ENCODE data around the gene MAP3K19. TPM values are rescaled to one million over a fixed set of nuclear protein-coding genes. Genes with fewer than 3 reads are reported as not detected.

MAP3K19 gene, protein sequence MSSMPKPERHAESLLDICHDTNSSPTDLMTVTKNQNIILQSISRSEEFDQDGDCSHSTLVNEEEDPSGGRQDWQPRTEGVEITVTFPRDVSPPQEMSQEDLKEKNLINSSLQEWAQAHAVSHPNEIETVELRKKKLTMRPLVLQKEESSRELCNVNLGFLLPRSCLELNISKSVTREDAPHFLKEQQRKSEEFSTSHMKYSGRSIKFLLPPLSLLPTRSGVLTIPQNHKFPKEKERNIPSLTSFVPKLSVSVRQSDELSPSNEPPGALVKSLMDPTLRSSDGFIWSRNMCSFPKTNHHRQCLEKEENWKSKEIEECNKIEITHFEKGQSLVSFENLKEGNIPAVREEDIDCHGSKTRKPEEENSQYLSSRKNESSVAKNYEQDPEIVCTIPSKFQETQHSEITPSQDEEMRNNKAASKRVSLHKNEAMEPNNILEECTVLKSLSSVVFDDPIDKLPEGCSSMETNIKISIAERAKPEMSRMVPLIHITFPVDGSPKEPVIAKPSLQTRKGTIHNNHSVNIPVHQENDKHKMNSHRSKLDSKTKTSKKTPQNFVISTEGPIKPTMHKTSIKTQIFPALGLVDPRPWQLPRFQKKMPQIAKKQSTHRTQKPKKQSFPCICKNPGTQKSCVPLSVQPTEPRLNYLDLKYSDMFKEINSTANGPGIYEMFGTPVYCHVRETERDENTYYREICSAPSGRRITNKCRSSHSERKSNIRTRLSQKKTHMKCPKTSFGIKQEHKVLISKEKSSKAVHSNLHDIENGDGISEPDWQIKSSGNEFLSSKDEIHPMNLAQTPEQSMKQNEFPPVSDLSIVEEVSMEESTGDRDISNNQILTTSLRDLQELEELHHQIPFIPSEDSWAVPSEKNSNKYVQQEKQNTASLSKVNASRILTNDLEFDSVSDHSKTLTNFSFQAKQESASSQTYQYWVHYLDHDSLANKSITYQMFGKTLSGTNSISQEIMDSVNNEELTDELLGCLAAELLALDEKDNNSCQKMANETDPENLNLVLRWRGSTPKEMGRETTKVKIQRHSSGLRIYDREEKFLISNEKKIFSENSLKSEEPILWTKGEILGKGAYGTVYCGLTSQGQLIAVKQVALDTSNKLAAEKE (N-terminal part only)
- total RNA-seq (2021), result not detected in 3 replicates
- not detected for Bru-seq, nascent RNA
- long read RNA-seq, experiment 1, result 0 reads
- long read RNA-seq, experiment 2, result 0 reads
- long read RNA-seq, experiment 3, result 0 reads

- ATAC-seq (no peak), DNase-seq (ENCODE audit: low spot score) (no peak)
- Mint-ChIP-seq H3K9me3 (peaks cover 3% of the 10 kb centered on the region; the same call in 1 of the 2 replicates), H3K27me3 (ENCODE audit: low read depth) (no peaks in the 10 kb centered on the region), H3K36me3 (no peaks in the 10 kb centered on the region), H3K4me1 (peaks cover 6% of the 10 kb centered on the region), H3K27ac (no peak within 1 kb of the TSS), H3K4me3 (no peak within 1 kb of the TSS)
- ChIA-PET CTCF (interaction anchor here (0.6 kb wide), 1 partner anchor 58 kb away, joined by 3 read pairs; no protein-coding TSS in a partner anchor), POLR2A (no interaction called here)
- TF ChIP-seq FOXP1 (CRISPR knock-in tag; IDR thresholded peaks at IDR 0.05; ENCODE audit: borderline replicate concordance) (no peak), NR2C2 (CRISPR knock-in tag; IDR thresholded peaks at IDR 0.05) (no peak), AR (CRISPR knock-in tag; IDR thresholded peaks at IDR 0.05) (no peak), MAX (CRISPR knock-in tag; IDR thresholded peaks at IDR 0.05) (no peak), PREB (CRISPR knock-in tag; IDR thresholded peaks at IDR 0.05; ENCODE audit: borderline replicate concordance) (no peak), ZNF512 (CRISPR knock-in tag; IDR thresholded peaks at IDR 0.05; ENCODE audit: borderline replicate concordance) (no peak), ELF4 (CRISPR knock-in tag; IDR thresholded peaks at IDR 0.05; ENCODE audit: low read depth) (no peak), ATF3 (CRISPR knock-in tag; conservative IDR thresholded peaks at IDR 0.05) (no peak), ZNF219 (CRISPR knock-in tag; IDR thresholded peaks at IDR 0.05; ENCODE audit: borderline replicate concordance) (no peak), ZNF416 (CRISPR knock-in tag; IDR thresholded peaks at IDR 0.05) (no peak), ZNF396 (CRISPR knock-in tag; IDR thresholded peaks at IDR 0.05; ENCODE audit: borderline replicate concordance) (no peak), NFE2L1 (CRISPR knock-in tag; IDR thresholded peaks at IDR 0.05) (no peak)
Observed at GRCh38 chr2:135047300-135047699, at the start of gene MAP3K19. MAP3K19 (minus strand) TSS chr2:135047447; CDS start chr2:135024647, 22,800 bp downstream.

- H3K4me3 Mint-ChIP-seq, result no peak overlapping the region
- H3K27ac Mint-ChIP-seq, result no peak overlapping the region
- H3K36me3 Mint-ChIP-seq, result peaks cover 11% of the 10 kb centered on the region; the same call in 1 of the 2 replicates
- H3K27me3 Mint-ChIP-seq (ENCODE audit: low read depth), result no peaks in the 10 kb centered on the region
- ChIA-PET CTCF (no interaction called here), POLR2A (no interaction called here)
- ATAC-seq (no peak), DNase-seq (ENCODE audit: low spot score) (no peak)
- H3K4me1 Mint-ChIP-seq, result no peaks in the 10 kb centered on the region
- no peaks in the 10 kb centered on the region for H3K9me3 Mint-ChIP-seq
- no peak for TF ChIP-seq PREB (CRISPR knock-in tag; IDR thresholded peaks at IDR 0.05; ENCODE audit: borderline replicate concordance)
- no peak for TF ChIP-seq ATF3 (CRISPR knock-in tag; conservative IDR thresholded peaks at IDR 0.05)
- no peak for TF ChIP-seq CTCF (IDR thresholded peaks at IDR 0.05)
- TF ChIP-seq, protein P1, sequence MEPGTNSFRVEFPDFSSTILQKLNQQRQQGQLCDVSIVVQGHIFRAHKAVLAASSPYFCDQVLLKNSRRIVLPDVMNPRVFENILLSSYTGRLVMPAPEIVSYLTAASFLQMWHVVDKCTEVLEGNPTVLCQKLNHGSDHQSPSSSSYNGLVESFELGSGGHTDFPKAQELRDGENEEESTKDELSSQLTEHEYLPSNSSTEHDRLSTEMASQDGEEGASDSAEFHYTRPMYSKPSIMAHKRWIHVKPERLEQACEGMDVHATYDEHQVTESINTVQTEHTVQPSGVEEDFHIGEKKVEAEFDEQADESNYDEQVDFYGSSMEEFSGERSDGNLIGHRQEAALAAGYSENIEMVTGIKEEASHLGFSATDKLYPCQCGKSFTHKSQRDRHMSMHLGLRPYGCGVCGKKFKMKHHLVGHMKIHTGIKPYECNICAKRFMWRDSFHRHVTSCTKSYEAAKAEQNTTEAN (CRISPR knock-in tag; IDR thresholded peaks at IDR 0.05), result no peak
Observed at GRCh38 chr2:135096665-135097446, 49.6 kb upstream of the MAP3K19 start.

Data from WTC11 (cell line).